ENCODE data around the gene RIC8B. TPM values are rescaled to one million over a fixed set of nuclear protein-coding genes. Genes with fewer than 3 reads are reported as not detected.

RIC8B gene
- total RNA-seq, 1 experiment from 2014 or later: 7.8 TPM

GRCh38 chr12:106913456-106913855 lies 139.0 kb downstream of the RIC8B start:
- intact Hi-C loops (cut with micrococcal nuclease; ENCODE audit: unreplicated experiment): no loop called here
- no peak for TF ChIP-seq CTCF (IDR thresholded peaks at IDR 0.05; ENCODE audit: insufficient read depth in 1 of 2, low read depth in 1 of 2, low read length in 1 of 2, severe bottlenecking in 1 of 2, unreplicated experiment in 1 of 2)
- DNase-seq: no peak
- CTCF ChIA-PET: no interaction called here
- Mint-ChIP-seq H3K36me3 (ENCODE audit: insufficient read depth, unreplicated experiment) (no peaks in the 10 kb centered on the region), H3K27me3 (ENCODE audit: insufficient read depth, unreplicated experiment) (no peaks in the 10 kb centered on the region), H3K27ac (ENCODE audit: unreplicated experiment) (no peak overlapping the region), H3K4me1 (ENCODE audit: low read depth, unreplicated experiment) (no peaks in the 10 kb centered on the region), H3K9me3 (ENCODE audit: unreplicated experiment) (no peaks in the 10 kb centered on the region), H3K4me3 (ENCODE audit: unreplicated experiment) (no peak overlapping the region)
- no TSS peak for BruUV-seq (replicated peaks)
- Histone ChIP-seq H3K4me3 (ENCODE audit: low read depth, low read length) (no peak overlapping the region), H3K9me3 (no peaks in the 10 kb centered on the region), H3K27me3 (replicated peaks; ENCODE audit: control insufficient read depth, insufficient read depth, low read length) (no peaks in the 10 kb centered on the region), H3K4me1 (no peaks in the 10 kb centered on the region), H3K36me3 (ENCODE audit: control insufficient read depth, insufficient read depth, low read length) (no peaks in the 10 kb centered on the region)
- POLR2A ChIA-PET: no interaction called here

GRCh38 chr12:106914796-106915634 lies 140.5 kb downstream of the RIC8B start:
- Histone ChIP-seq H3K4me3 (ENCODE audit: low read depth, low read length) (no peak overlapping the region), H3K27me3 (replicated peaks; ENCODE audit: control insufficient read depth, insufficient read depth, low read length) (no peaks in the 10 kb centered on the region), H3K9me3 (no peaks in the 10 kb centered on the region), H3K4me1 (no peaks in the 10 kb centered on the region), H3K36me3 (ENCODE audit: control insufficient read depth, insufficient read depth, low read length) (no peaks in the 10 kb centered on the region)
- DNase-seq: no peak
- Mint-ChIP-seq H3K27me3 (ENCODE audit: insufficient read depth, unreplicated experiment) (no peaks in the 10 kb centered on the region), H3K4me3 (ENCODE audit: unreplicated experiment) (no peak overlapping the region), H3K9me3 (ENCODE audit: unreplicated experiment) (no peaks in the 10 kb centered on the region), H3K36me3 (ENCODE audit: insufficient read depth, unreplicated experiment) (no peaks in the 10 kb centered on the region), H3K4me1 (ENCODE audit: low read depth, unreplicated experiment) (no peaks in the 10 kb centered on the region), H3K27ac (ENCODE audit: unreplicated experiment) (no peak overlapping the region)
- POLR2A ChIA-PET: no interaction called here
- CTCF ChIA-PET: no interaction called here
- BruUV-seq (replicated peaks): no TSS peak
- TF ChIP-seq CTCF (IDR thresholded peaks at IDR 0.05; ENCODE audit: insufficient read depth in 1 of 2, low read depth in 1 of 2, low read length in 1 of 2, severe bottlenecking in 1 of 2, unreplicated experiment in 1 of 2): no peak
- intact Hi-C loops (cut with micrococcal nuclease; ENCODE audit: unreplicated experiment): no loop called here

GRCh38 chr12:106915635-106916026 lies 141.1 kb downstream of the RIC8B start:
- ChIA-PET CTCF (no interaction called here), POLR2A (no interaction called here)
- no peak for DNase-seq
- Histone ChIP-seq H3K4me1 (no peaks in the 10 kb centered on the region), H3K9me3 (no peaks in the 10 kb centered on the region), H3K36me3 (ENCODE audit: control insufficient read depth, insufficient read depth, low read length) (no peaks in the 10 kb centered on the region), H3K4me3 (ENCODE audit: low read depth, low read length) (no peak overlapping the region), H3K27me3 (replicated peaks; ENCODE audit: control insufficient read depth, insufficient read depth, low read length) (no peaks in the 10 kb centered on the region)
- no peak for TF ChIP-seq CTCF (IDR thresholded peaks at IDR 0.05; ENCODE audit: insufficient read depth in 1 of 2, low read depth in 1 of 2, low read length in 1 of 2, severe bottlenecking in 1 of 2, unreplicated experiment in 1 of 2)
- H3K4me1 Mint-ChIP-seq (ENCODE audit: low read depth, unreplicated experiment): no peaks in the 10 kb centered on the region
- intact Hi-C loops (cut with micrococcal nuclease; ENCODE audit: unreplicated experiment): no loop called here
- no peak overlapping the region for H3K27ac Mint-ChIP-seq (ENCODE audit: unreplicated experiment)
- no peaks in the 10 kb centered on the region for H3K27me3 Mint-ChIP-seq (ENCODE audit: insufficient read depth, unreplicated experiment)
- no peak overlapping the region for H3K4me3 Mint-ChIP-seq (ENCODE audit: unreplicated experiment)
- no peaks in the 10 kb centered on the region for H3K9me3 Mint-ChIP-seq (ENCODE audit: unreplicated experiment)
- no peaks in the 10 kb centered on the region for H3K36me3 Mint-ChIP-seq (ENCODE audit: insufficient read depth, unreplicated experiment)
- no TSS peak for BruUV-seq (replicated peaks)

All from Caco-2 (cell line).